NCI-H2107 (cell line): ENCODE data around the gene CDK14.
"Not testable (repeated sequence)": the region's sequence is repeated elsewhere in the genome, so short reads cannot be mapped to it uniquely, and the experiment has no call there.

Experiments used
- DNase-seq: peaks from one replicate; lab custom pipeline; 2025; lab: John Stamatoyannopoulos, UW

CDK14 gene

DNA sequence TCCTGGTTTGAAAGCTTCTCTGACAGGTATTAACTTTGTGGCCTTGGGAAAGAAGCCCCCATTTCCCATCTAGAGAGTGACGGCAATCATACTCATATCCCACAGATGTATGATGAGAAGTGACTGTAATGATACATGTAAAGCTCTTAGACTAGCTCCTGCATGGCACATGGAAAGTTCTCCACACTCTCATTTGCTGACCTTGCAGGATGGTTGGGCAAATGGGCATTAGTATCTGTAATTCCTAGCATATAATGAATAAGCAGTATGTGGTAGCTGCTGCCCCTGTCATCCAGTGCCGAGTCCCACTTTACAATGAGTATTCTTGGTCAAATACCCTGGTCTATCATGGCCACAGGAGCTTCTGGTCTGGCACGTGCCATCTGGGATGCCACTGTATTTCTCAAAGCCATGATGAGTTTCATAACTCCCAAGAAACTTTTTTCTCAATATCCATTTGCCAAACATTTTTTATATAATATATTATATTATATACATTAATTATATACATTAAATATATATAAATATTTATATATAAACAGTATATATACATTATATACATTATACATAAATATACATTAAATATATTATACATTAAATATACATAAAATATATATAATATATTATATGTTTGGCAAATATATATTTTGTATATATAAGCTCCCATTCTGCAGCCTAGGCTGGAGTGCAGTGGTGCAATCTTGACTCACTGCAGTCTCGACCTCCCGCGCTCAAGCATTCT lies 561.6 kb downstream of the CDK14 start:
- no peak for DNase-seq

DNA sequence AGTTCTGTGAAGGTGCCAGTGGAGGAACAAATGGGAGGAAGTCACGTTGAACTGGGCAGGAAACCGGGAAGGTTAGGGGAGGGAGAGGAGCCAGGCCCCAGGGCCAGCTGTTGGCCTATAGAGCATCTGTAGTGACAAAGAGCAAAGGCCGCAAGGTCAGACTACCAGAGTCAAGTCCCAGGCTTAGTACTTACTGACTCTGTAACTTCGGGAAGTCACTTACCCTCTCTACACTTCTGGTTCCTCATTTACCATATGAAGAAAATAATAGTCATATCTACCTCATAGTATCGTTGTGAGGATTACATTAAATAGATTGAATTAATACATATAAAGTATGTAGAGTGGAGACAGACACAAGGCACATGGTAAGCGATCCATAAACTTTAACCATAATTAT lies 566.3 kb downstream of the CDK14 start:
- DNase-seq, result no peak

DNA sequence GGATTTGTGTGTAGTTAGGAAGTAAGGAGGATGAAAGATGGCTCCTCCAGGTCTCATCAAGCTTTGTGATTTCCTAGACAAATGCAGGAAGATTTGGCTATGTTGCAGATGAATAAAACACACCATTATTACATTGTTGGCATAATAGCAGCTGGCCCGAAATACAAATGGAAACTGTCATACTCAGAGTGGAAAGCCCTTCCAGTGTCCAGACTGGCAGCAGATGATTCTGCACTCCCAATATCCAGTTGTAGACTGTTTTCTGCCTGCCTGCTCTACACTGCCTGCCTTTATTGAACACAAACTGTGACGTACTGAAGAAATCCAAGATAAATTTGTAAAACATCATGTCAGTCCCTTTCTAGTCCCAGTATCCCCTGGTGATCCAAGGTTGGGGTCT lies 568.4 kb downstream of the CDK14 start:
- DNase-seq, result no peak

DNA sequence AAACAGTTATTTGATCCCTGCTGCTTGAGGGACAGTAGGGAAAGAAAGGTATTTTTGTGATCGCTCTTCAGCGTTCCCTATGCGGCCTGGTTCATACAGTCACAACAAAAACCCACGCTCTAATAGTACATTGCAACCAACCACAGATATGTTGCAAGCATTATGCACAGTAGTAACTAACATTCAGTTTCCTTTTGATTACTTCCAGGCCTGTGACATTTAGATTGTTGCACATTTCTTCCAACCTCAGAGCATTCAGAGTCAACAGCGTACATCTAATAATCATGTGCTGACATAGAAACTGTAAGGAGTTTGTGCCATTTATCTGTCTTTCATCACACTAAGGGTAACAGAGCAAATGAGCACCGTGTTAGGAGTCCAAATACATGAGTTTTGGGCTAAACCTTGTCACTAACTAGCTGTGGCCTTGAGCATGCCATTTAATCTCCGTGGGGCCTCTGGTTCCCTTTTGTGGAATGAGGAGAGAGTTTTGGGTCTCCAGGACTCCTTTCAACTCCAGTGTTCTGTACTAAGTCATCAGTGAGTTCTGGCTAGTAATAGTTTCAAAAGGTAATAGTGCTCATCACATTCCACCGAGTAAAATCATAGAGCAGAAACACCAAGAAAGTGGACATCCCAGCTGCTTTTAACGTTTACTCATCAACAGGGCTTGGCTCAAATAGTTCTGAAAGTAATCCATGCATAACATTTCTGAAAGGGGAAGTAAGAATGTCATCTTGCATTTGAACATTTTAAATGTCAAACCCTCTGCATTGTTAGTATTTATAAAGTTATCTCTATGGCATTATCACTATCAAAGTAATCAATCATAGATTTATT lies 569.1 kb downstream of the CDK14 start:
- DNase-seq, result no peak

DNA sequence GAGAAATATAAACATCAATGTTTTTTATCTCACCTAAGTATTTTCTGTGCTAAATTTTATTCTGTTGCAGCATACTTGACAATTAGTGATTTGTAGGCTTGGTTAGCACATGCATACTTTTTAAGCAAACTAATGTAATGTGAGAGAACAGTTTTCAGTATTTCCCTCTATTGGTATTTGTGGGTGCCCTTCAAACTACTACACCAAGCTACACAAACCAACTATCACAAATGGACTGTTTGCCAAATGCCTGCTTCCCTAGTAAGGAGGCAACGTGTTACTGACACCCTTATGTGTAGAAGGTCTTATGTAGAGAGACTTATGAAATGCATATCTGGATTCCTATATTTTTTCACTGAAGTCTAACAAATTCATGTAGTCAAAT lies 569.7 kb downstream of the CDK14 start:
- no peak for DNase-seq

DNA sequence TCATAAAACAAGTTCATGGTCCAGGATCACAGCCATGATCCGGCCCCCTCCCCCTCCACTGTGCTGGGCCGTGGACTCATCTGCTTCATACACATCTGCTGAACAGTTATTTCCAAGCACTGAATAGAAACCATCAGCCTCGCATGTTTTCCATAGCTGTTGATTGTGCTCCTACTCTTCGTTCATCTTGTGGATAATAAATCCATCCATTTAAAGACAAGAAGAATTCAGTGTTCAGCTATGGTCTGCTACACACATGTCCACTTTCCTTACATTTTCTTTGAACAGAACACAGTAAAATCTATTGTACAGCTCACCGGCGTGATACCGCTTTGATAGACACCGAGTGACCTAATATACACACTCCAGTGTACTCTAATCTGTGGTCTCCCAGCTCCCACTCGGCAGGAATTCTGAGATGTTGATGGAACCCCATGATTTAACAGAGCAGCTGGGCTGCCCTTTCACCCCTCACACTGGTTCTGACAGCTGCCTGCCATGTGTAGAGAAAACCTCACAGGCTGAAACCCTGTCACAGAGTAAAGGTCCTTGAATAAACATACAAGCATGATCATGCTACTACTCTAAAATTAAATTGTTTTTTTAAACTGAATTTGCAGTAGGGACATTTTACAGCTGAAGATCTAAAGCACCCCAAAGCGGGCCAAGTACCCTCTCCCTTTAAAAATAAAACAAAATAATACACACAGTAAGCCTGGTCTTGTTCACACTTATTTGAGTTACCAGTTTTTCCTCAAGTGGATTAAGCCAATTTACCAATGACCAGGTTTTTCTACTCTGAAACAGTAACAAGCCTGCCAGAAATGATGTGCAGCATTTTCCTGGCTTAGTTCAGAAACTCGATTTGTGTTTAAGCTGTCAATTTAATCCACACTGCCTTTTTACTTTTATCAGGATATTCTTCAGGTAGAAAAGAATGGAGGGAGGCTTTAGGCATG lies 573.0 kb downstream of the CDK14 start:
- no peak for DNase-seq

DNA sequence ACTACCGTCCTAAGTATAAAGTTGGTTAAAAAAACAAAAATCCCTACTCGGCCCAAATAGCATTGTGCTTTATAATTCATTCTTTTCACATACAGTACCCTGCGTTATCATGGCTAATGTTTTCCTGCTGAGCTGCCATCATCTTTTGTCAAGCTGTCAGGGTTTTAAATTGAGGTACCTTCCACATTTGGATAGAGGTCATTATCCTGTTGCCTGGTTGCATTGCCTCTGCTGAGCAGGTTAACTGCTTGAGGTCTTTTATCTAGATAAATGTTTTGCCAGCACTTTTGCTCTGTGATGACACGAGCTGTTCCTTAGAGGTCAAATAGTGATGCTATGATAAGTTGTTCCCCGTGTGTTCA lies 573.7 kb downstream of the CDK14 start:
- no peak for DNase-seq

DNA sequence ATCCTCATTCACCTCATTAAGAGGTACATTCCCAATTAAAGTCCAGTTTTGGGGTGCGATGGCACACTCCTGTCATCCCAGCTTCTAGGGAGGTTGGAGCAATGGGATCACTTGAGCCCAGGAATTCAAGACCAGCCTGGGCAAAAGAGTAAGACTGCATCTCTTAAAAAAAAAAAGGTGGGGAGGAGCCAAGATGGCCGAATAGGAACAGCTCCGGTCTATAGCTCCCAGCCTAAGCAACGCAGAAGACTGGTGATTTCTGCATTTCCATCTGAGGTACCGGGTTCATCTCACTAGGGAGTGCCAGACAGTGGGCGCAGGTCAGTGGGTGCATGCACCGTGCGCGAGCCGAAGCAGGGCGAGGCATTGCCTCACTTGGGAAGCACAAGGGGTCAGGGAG lies 577.1 kb downstream of the CDK14 start:
- DNase-seq, result not testable (repeated sequence)

DNA sequence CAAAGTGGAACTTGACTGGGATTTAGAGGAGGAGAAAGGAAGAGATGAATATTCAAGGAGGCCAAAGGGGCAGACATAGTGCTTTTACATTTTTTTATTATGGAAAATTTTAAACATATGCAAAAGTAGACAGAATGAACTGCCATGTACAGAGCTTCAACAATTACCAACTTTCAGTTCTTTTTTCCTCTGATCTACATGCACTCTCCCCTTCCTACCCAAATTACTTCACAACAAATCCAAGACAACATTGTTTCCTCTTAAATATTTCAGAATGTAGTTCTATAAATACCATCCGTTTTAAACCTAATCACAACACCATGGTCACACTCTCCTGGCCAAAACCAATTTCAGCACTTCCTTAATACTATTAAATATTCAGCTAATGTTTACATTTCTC lies 584.6 kb downstream of the CDK14 start:
- no peak for DNase-seq

DNA sequence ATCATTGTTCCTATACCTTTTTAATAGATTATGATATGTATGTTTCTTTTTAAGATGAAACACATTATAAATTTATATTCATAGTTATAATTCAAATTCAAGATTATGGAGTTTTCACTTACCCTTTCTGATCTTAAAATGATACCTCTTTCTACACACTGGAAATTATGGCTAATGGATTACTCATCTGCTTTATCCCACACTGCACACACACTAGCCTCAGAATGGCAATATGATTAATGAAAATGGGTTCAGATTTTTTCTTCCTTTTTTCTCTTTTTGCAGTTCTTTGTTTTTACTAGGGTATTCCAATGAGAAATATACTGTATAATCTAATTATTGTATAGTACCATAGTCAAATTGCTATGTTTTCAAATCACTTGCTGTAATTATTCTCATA lies 585.8 kb downstream of the CDK14 start:
- no peak for DNase-seq

DNA sequence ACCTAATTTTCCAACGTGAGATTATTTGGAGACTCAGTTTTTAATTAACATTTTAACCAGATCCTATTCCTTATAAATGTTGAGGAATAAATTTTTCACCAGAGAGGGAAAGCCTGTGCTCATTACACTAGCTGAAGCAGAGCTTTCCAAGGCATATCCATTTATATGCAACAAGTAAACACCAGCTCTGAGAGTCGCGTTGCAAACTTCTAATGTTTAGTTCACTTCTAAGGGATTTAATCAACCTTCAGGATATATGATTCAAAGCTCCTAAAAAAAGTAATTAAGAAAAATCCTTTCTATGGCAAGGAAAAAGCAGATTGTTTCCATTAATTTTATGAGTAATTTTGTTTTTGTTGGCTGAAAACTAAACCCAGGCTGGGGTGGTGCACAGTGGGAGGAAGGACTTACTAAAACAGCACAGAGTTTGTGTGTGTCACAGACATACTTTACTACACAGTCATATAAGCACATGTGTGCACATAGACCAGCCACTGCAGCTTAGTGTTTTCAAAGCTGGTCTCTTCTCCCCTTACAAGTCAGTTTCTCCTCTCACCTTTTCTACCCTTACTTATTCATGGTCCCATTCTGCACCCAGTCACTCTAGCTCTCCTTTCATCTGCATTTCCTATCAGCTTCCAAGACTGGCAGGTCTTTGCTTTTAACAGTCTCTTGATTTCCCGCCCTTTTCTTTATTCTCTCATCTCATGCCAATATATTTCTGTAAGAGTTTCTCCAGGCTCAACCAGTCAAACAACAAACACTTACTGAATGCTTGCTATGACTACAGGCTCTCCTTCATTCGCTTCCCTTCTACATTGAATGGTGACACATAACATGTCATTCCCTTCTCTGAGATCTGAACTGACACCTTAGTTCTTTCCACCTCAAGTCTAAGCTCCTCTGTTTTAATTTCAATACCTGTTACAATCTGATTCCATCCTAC lies 587.0 kb downstream of the CDK14 start:
- no peak for DNase-seq

DNA sequence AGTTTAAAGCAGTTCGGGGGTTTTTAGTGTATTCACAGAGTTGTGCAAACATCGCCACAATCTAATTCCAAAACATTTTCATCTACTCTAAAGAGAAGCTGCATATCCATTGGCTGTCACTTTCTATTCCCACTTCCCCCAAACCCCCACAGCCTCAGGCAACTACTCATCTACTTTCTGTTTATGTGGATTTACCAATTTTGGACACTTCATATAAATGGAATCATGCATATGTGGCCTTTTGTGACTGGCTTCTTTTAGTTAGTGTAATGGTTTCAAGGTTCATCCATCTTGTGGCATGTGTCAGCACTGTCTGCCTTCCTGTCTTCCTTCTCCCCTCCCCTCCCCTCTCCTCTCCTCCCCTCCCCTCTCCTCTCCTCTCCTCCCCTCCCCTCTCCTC lies 589.6 kb downstream of the CDK14 start:
- no peak for DNase-seq

DNA sequence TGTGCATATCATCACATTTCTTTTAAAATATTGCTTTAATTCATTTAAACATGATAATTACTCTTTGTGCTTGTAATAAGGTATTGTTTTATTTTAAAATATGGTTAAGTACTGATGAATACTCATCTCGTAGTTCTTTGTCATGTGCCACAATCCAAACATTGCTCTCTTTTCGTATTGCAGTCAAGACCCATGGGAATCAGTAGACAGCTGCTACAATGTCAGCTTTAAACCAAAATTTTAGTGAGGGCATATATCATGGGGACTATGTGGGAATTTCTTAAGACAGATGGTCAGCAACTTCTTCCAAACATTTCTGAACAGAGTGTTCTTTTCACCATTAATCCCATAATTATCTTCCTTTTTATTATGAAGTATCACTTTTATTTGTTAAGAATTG lies 590.9 kb downstream of the CDK14 start:
- no peak for DNase-seq

DNA sequence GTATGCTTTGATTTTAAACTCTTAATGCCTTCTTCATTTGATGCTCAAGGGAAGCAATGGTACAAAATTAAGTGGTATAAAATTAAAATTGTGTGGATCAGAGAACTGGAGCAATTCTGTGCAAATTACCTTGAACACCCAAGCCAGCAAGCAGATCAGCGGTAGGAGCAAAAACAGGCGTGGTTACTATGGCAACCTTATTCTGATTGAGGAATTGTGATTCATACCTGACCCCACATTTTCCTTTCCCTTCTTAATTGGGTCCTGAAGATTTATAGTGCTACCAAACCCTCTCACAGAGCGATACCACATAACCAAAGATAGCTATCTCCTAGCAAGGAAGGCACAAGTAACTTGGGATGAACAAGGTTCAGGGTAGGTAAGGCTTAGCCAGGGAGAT lies 595.6 kb downstream of the CDK14 start:
- DNase-seq, result no peak

DNA sequence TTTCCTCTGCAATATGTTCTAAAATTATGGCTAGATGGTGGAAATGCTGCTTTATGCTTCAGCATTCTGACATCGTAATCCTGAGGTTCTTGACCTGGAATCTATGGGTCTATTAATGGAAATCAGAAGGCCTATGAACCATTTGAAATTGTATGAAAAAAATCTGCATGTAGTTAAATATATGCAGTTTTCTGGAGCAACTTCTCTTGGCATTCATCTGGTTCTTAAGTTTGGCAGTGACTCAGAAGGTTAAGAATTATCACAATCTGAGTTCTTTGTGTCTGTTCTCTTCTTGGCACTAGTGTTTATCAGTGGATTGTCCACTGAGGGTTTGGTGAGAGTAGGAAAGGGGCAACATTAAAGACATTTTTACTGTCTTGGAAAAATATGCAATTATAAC lies 597.0 kb downstream of the CDK14 start:
- no peak for DNase-seq

DNA sequence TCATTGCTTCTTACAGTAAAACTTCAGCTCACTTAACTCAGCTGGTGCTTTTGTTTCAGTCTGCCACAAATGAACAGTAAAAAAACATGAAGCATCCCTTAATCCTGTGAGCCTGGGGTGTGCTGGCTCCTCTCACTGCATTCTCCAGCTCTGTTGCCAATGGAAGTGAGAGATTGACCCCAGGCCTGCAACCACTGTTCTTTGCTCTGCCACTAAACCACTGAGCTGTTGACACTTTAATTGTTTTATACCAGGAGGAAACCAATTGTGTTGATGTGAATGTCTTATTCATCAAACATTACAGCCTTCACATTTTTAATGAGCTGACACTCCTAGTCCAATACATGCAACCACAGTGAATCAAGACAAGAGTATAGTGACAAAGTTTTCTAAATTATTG lies 598.7 kb downstream of the CDK14 start:
- DNase-seq, result no peak

DNA sequence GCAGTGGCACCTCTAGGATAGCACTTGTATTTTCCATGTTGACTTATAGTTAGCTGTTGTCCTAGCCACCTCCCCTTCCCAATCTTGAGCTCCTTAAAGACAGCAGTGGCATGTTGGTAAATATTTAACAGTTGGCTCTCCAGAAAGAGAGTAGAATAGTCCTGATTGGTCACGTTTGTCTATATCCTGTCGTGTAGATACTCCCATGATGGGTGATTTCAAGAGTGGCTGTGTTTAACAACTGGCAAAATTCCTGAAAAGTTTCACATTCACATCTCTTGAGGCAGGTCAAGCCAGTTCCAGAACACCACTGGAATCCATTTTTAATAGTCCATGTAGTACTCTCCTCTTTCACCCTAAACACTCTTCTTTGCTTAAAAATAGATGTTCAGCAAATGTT lies 599.9 kb downstream of the CDK14 start:
- no peak for DNase-seq

DNA sequence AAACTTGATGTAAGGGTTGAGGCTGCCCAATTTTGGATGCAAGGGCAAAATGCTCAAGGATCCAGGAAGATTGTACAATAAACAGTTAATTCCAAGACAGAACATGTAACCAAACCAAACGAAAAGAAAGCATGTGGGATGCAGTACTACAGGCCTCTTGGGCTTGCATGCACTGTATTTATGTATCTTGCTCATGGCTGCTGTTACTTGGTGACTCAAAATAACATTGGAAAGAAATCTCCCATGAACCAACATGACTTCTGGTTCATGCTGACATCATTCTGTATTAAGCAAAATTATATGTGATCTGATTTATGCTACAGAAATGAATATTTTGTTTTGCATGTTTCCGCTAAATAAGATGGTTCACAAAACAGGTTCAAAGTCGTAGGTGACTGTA lies 602.2 kb downstream of the CDK14 start:
- no peak for DNase-seq

DNA sequence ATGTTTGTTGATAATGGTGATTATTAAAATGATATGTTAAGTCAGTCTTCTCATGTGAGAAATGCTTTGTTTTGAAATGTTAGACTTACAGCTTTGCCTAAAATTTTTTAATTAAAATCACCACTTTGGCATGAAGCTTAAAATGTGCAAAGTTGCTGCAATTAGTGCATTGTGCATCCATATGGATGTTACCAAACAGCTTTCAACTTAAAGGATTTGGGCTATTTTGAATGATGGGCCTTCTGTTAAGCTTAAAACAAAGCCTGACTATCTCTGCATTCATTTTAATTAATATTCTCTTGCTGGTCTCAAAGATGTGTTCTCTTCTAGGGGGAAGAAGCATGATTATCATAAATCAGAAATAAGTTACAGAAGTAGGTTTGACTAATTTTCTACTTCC lies 603.5 kb downstream of the CDK14 start:
- DNase-seq, result no peak

DNA sequence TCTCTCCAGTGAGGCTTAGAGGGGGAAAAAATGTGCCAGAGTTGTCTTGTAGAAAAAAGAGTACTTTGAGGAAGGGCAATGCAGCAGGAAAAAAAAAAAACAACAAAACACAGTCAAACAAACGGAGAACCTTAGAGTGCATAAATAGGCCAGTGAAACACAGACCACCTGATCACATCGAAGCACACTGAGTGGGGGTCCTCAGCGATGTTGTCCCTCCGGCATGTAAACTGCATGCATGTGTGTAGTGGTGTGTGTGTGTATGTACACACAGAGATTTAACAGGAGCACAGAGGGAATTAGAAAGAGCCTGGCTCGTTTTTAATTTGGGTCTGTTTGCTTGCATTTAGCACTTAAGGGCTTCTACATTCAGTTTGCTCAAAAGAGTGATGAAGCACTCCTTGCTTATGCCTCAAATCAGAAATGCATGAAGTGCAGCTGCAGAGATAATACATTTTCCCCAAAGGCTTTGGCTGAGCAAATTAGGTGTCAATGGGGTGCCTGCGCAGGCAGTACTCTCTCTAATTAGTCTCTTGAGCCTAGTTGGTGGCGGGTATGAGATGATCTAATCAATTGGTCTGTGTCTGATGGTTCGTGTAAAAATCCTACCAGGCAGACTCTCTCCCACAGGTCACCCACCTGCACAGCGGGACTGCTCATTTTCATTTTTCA lies 605.5 kb downstream of the CDK14 start:
- peak; percentile 31 for DNase-seq
